Amygdala (tissue), 56 donors: ENCODE data around the gene SLC35F3.

Source experiments
- DNase-seq, 56 donors: peaks; one replicate each; lab custom pipeline; 2025; lab: John Stamatoyannopoulos, UW

Gene SLC35F3

DNA sequence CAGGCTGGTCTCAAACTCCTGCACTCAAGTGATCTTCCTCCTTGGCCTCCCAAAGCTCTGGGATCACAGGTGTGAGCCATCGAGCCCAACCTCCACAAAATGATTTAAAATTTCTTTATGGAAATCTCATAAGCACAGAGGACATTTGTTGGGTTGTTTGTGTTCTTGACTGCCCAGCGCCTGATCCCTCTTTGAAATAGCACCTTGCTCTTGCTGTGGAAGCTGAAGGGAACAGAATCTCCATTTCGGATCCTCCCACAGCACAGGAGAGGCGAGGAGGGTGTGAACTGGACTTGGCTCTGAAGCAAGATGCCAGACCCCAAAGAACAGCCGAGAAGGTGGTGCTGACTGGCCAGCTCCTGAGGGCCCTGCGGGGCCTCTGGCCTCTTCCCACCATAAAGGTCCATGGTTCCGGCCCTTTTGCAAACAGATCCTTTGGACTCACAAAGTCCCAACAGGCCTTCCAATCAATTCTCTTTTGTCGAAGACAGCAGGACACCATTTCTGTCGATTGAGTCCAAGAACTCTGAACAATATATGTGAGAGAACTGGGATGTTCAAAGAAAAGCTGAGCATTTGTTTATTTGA, 423.2 kb downstream of the SLC35F3 start:
- DNase-seq = no peak

GRCh38 chr1:234330843-234331215, 426.4 kb downstream of the SLC35F3 start:
- no peak for DNase-seq

GRCh38 chr1:234331507-234331906, 427.0 kb downstream of the SLC35F3 start:
- no peak for DNase-seq

GRCh38 chr1:234336359-234336758, 431.9 kb downstream of the SLC35F3 start:
- no peak for DNase-seq

DNA sequence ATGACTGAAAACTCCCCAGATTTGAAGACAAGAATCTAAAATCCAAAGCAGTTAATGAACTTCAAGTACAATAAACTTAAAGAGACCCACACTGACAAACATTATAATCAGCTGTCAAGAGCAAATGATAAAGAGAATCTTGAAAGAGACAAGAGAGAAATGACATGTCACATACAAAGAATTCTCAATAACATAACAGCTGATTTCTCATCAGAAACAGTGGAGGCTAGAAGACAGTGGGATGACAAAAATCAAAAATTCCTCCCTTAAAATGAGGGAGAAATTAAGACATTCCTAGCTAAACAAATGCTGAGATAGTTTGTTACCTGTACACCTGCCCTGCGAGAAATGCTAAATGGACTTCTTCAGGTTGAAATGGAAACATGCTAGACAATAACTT, 432.8 kb downstream of the SLC35F3 start:
- DNase-seq = no peak

GRCh38 chr1:234340528-234340927, 436.1 kb downstream of the SLC35F3 start:
- no peak for DNase-seq

DNA sequence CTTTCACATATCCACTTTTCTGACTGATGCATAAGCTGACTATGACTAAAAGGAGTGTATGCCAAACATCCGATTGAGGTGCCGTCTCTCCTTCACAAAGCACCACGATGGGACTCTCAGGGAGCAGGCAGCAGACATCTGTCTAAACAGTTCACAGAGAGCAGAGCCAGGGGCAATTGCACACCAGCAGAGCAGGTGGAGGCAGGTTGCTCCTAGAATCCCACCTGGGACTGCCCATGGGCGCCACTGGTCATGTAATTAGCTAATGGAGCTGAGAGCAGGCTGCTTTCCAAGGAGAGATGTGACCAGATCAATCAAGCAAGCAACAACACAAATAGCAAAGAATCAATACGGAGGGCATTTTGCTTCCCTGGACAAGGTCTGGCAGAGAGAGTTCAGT, 438.3 kb downstream of the SLC35F3 start:
- DNase-seq = no peak

GRCh38 chr1:234345237-234345636, 440.8 kb downstream of the SLC35F3 start:
- no peak for DNase-seq

DNA sequence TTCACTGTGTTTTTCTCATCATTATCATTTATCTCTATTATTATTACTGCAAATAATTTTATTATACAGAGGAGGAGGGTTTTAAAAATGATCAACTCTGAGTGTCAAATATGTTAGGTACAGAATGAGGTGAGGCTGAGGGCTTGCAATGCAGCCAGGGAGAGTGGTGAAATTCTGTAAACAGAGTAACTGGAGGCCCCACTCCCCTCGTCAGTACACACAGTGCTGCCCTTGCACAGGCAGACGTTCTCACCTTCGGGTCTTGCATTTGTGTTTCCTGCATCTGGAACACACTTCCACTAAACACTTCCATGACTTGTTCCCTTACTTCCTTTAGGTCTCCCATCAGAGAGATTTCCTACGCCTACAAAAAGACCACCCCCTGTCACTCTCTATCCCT, 444.5 kb downstream of the SLC35F3 start:
- no peak for DNase-seq

DNA sequence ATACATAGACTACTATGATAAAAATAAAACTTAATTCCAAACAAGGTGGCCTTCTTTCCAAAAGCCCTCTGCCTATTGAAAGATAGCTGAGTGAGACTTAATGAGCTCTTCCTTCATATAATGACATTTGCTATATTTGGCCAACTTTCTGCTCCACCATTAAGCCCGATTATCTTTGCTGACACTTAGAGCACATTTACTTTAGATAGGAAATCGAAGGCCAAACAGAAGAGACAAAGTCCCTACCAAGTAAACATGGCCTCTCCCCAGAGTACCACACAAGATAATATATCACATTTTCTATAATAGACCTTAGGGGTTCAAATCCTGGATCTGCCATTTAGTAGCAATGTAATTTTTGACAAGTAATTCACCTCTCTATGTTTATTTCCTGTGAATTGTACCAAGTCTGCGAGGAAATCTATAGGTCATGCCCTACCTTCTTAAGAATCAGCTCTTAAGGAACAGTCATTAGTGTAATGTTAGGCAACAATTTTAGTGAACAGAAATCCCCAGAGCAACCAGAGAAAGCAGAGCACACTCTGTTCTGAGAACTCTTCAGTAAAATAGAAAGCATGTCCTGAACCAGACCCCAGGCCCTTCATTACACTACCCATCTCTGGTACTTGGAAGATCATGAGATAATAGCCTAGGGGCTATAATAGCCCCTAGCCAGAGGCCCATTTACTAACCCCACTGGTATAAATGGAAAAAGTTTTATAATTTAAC, 451.5 kb downstream of the SLC35F3 start:
- no peak for DNase-seq

- DNase-seq = peak in 13 of 56 donors; percentile 2 to 32 (median 8)
Observed at GRCh38 chr1:234356615-234357269, 452.3 kb downstream of the SLC35F3 start.

GRCh38 chr1:234357831-234358230, 453.4 kb downstream of the SLC35F3 start:
- no peak for DNase-seq

GRCh38 chr1:234361102-234361603, 456.7 kb downstream of the SLC35F3 start:
- no peak for DNase-seq

- DNase-seq = no peak
Observed at GRCh38 chr1:234362558-234362957, 458.1 kb downstream of the SLC35F3 start.

- peak in 24 of 56 donors; percentile 2 to 78 (median 32) for DNase-seq
Observed at GRCh38 chr1:234368320-234369032, 464.0 kb downstream of the SLC35F3 start.

- DNase-seq = no peak
Observed at GRCh38 chr1:234369033-234369430, 464.6 kb downstream of the SLC35F3 start.

DNA sequence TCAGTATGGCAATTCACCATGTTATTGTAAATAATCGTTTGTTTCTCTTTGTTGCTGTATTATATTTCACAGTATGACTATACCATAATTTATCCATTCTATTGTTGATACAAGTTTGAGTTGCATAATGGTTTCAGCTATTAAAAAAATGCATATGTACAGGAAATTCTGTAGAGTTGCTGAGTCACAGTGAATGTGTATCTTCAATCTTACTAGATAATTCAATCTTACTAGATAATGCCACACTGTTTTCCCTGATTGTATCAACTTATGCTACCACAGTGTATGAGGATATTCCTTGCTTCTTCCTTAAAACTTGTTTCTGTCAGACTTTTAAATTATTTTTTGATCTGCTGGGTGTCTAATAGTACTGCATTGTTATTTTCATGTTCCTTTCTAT, 465.3 kb downstream of the SLC35F3 start:
- DNase-seq = no peak

GRCh38 chr1:234371414-234371813, 466.9 kb downstream of the SLC35F3 start:
- DNase-seq = no peak

- DNase-seq = no peak
Observed at GRCh38 chr1:234372011-234372757, 467.7 kb downstream of the SLC35F3 start.
